Lung (tissue), 12 donors: Measurements from ENCODE around the gene GP1BA. TPM values are rescaled to one million over a fixed set of nuclear protein-coding genes. Genes with fewer than 3 reads are reported as not detected.

ENCODE experiments used
- ATAC-seq: fragments of 200-7000 bp; cut with Tn5 transposase; one replicate; pipeline ENCODE4 v1.9.1; 2020; ENCODE audit warnings: moderate number of reproducible peaks; ENCODE audit not compliant: insufficient read depth, low FRiP score
- DNase-seq, 3 donors: peaks; one replicate each; pipeline ENCODE4 v3.0.0-alpha.2; 2013 to 2017
- H3K27ac ChIP-seq, 2 donors: one replicate each; pipeline ENCODE4 v1.5.1; 2013; ENCODE audit warnings: mild to moderate bottlenecking in 2 of 2, moderate library complexity in 2 of 2, control low read depth in 1 of 2, inconsistent platforms in 1 of 2, low read depth in 1 of 2, low read length in 1 of 2
- H3K27me3 ChIP-seq, 3 donors: one replicate each; pipeline ENCODE4 v1.5.1; 2013; ENCODE audit warnings: low read length in 2 of 3; ENCODE audit not compliant: control insufficient read depth in 3 of 3, insufficient read depth in 3 of 3
- H3K36me3 ChIP-seq, 4 donors: one replicate each; pipeline ENCODE4 v1.5.1; 2013; ENCODE audit warnings: low read length in 4 of 4, mild to moderate bottlenecking in 1 of 4, moderate library complexity in 1 of 4; ENCODE audit not compliant: control insufficient read depth in 4 of 4, insufficient read depth in 4 of 4
- H3K4me1 ChIP-seq, 5 donors: one replicate each; pipeline ENCODE4 v1.5.1; 2013; ENCODE audit warnings: low read length in 5 of 5, mild to moderate bottlenecking in 2 of 5, moderate library complexity in 1 of 5; ENCODE audit not compliant: control insufficient read depth in 5 of 5, insufficient read depth in 5 of 5
- H3K4me3 ChIP-seq: one replicate; pipeline ENCODE4 v1.5.1; 2013; ENCODE audit warnings: mild to moderate bottlenecking, control low read depth, moderate library complexity
- H3K9ac ChIP-seq, 2 donors: one replicate each; pipeline ENCODE4 v1.5.1; 2013; ENCODE audit warnings: low read length in 2 of 2, control low read depth in 1 of 2; ENCODE audit not compliant: insufficient read depth in 1 of 2
- H3K9me3 ChIP-seq, 4 donors: one replicate each; pipeline ENCODE4 v1.5.1; 2013; ENCODE audit warnings: low read length in 3 of 4, mild to moderate bottlenecking in 1 of 4, moderate library complexity in 1 of 4; ENCODE audit not compliant: control insufficient read depth in 4 of 4, insufficient read depth in 3 of 4
- WGBS, 2 donors: extraction: QIAGEN DNeasy Blood & Tissue Kit; methylation state at CpG; one replicate each; pipeline ENCODE4 v1.1.7; 2013; 5-methylcytosine and 5-hydroxymethylcytosine counted together
- polyA plus RNA-seq, 2 donors: library from polyadenylated mRNA; stranded (reverse); fragments of 200-250 nt; gene quantifications; one replicate each; pipeline ENCODE4 v1.2.1, GENCODE V29; 2013
- total RNA-seq, 2 donors: library from RNA; depleted of rRNA in 1 of 2; stranded (reverse); fragments of >200 nt in 1 of 2; gene quantifications; one replicate each; pipeline ENCODE4 v1.2.1, GENCODE V29; 2014 to 2021
- TF ChIP-seq, protein P1 (sequence below): IDR thresholded peaks from 2 replicates; pipeline ENCODE4 v1.5.1; 2012; ENCODE audit warnings: mild to moderate bottlenecking; ENCODE audit errors: control extremely low read depth, extremely low read depth
- donor health status: control.
- donor health status: control.
- donor health status: Bipolar disorder and iron deficiency.
- donor health status: healthy.
- donor health status: DM: yes; HTN: yes; CAD: no.

GP1BA gene
- total and polyA plus RNA-seq, 4 donors = 0.18 to 1.4 (median 0.60) TPM

DNA sequence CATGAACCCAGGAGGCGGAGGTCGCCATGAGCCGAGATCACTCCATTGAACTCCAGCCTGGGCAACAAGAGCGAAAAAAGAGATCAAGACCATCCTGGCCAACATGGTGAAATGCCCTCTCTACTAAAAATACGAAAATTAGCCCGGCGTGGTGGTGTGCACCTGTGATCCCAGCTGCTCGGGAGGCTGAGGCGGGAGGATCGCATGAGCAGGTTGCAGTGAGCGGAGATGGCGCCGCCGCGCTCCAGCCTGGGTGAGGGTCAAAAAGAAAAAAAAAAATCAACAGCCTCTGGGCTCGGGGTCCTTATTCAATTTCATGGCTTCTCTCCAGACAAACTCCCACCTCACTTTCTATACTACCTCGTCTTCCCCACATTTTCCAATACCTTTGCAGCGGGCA, 3.2 kb upstream of the GP1BA start:
- H3K27ac ChIP-seq = no peak overlapping the region
- H3K4me3 ChIP-seq = no peak overlapping the region
- H3K9ac ChIP-seq = no peak overlapping the region
- H3K9me3 ChIP-seq = no peaks in the 10 kb centered on the region
- TF ChIP-seq, protein P1, sequence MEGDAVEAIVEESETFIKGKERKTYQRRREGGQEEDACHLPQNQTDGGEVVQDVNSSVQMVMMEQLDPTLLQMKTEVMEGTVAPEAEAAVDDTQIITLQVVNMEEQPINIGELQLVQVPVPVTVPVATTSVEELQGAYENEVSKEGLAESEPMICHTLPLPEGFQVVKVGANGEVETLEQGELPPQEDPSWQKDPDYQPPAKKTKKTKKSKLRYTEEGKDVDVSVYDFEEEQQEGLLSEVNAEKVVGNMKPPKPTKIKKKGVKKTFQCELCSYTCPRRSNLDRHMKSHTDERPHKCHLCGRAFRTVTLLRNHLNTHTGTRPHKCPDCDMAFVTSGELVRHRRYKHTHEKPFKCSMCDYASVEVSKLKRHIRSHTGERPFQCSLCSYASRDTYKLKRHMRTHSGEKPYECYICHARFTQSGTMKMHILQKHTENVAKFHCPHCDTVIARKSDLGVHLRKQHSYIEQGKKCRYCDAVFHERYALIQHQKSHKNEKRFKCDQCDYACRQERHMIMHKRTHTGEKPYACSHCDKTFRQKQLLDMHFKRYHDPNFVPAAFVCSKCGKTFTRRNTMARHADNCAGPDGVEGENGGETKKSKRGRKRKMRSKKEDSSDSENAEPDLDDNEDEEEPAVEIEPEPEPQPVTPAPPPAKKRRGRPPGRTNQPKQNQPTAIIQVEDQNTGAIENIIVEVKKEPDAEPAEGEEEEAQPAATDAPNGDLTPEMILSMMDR = no peak
- no peak for ATAC-seq
- H3K36me3 ChIP-seq = no peaks in the 10 kb centered on the region
- H3K27me3 ChIP-seq = no peaks in the 10 kb centered on the region
- WGBS, 2 donors = 97 to 98% methylated on average over 18 of the region's 18 CpGs
- no peak for DNase-seq
- H3K4me1 ChIP-seq = peaks cover 0 to under 1% (median under 1%) of the 10 kb centered on the region in 5 donors

DNA sequence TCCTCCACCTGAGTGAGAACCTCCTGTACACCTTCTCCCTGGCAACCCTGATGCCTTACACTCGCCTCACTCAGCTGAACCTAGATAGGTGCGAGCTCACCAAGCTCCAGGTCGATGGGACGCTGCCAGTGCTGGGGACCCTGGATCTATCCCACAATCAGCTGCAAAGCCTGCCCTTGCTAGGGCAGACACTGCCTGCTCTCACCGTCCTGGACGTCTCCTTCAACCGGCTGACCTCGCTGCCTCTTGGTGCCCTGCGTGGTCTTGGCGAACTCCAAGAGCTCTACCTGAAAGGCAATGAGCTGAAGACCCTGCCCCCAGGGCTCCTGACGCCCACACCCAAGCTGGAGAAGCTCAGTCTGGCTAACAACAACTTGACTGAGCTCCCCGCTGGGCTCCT, 679 bp downstream of the GP1BA start:
- H3K27me3 ChIP-seq = no peaks in the 10 kb centered on the region
- H3K9me3 ChIP-seq = no peaks in the 10 kb centered on the region
- no peak overlapping the region for H3K27ac ChIP-seq
- peaks cover 0 to 7% (median 4%) of the 10 kb centered on the region in 5 donors for H3K4me1 ChIP-seq
- TF ChIP-seq, protein P1 = no peak
- ATAC-seq (no peak), DNase-seq (no peak)
- H3K9ac ChIP-seq = no peak overlapping the region
- H3K4me3 ChIP-seq = no peak overlapping the region
- WGBS, 2 donors = 90 to 94% methylated on average over 12 of the region's 12 CpGs
- peaks cover 0 to 8% (median 5%) of the 10 kb centered on the region in 4 donors for H3K36me3 ChIP-seq

DNA sequence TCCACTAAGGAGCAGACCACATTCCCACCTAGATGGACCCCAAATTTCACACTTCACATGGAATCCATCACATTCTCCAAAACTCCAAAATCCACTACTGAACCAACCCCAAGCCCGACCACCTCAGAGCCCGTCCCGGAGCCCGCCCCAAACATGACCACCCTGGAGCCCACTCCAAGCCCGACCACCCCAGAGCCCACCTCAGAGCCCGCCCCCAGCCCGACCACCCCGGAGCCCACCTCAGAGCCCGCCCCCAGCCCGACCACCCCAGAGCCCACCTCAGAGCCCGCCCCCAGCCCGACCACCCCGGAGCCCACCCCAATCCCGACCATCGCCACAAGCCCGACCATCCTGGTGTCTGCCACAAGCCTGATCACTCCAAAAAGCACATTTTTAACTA, 1.6 kb downstream of the GP1BA start:
- TF ChIP-seq, protein P1 = no peak
- no peaks in the 10 kb centered on the region for H3K27me3 ChIP-seq
- H3K36me3 ChIP-seq = peaks cover 0 to 13% (median 10%) of the 10 kb centered on the region in 4 donors
- WGBS, 2 donors = 76 to 80% methylated on average over 16 of the region's 16 CpGs
- H3K9ac ChIP-seq = no peak overlapping the region
- no peaks in the 10 kb centered on the region for H3K9me3 ChIP-seq
- ATAC-seq (no peak), DNase-seq (no peak)
- H3K27ac ChIP-seq = no peak overlapping the region
- H3K4me3 ChIP-seq = no peak overlapping the region
- H3K4me1 ChIP-seq = peaks cover 2 to 13% (median 4%) of the 10 kb centered on the region in 5 donors
